Central memory CD4-positive, alpha-beta T cell (primary cell): Measurements from ENCODE around the gene FBXO40.

Experiments
- DNase-seq: peaks from one replicate; pipeline ENCODE4 v3.0.0; 2022

Gene FBXO40

GRCh38 chr3:121619691-121620090, 26.5 kb downstream of the FBXO40 start:
- DNase-seq = no peak

GRCh38 chr3:121621491-121621890, 28.3 kb downstream of the FBXO40 start:
- DNase-seq = no peak

- DNase-seq = no peak
Measured at GRCh38 chr3:121624147-121624899, 31.1 kb downstream of the FBXO40 start.

- DNase-seq = no peak
Measured at GRCh38 chr3:121626495-121626894, 33.3 kb downstream of the FBXO40 start.

- no peak for DNase-seq
Measured at GRCh38 chr3:121627211-121627610, 34.0 kb downstream of the FBXO40 start.

- DNase-seq = no peak
Measured at GRCh38 chr3:121627622-121628021, 34.4 kb downstream of the FBXO40 start.

- DNase-seq = no peak
Measured at GRCh38 chr3:121629601-121630000, 36.4 kb downstream of the FBXO40 start.

- no peak for DNase-seq
Measured at GRCh38 chr3:121630355-121630754, 37.2 kb downstream of the FBXO40 start.

- DNase-seq = no peak
Measured at GRCh38 chr3:121637922-121638321, 44.7 kb downstream of the FBXO40 start.

GRCh38 chr3:121641127-121641526, 47.9 kb downstream of the FBXO40 start:
- DNase-seq = no peak

GRCh38 chr3:121642601-121643314, 49.6 kb downstream of the FBXO40 start:
- no peak for DNase-seq

- DNase-seq = no peak
Measured at GRCh38 chr3:121645054-121645453, 51.9 kb downstream of the FBXO40 start.

GRCh38 chr3:121648219-121648958, 55.2 kb downstream of the FBXO40 start:
- no peak for DNase-seq

- no peak for DNase-seq
Measured at GRCh38 chr3:121649645-121650044, 56.5 kb downstream of the FBXO40 start.

- DNase-seq = no peak
Measured at GRCh38 chr3:121651684-121652083, 58.5 kb downstream of the FBXO40 start.

GRCh38 chr3:121654493-121655385, 61.6 kb downstream of the FBXO40 start:
- peak; percentile 9 for DNase-seq

- no peak for DNase-seq
Measured at GRCh38 chr3:121658716-121659435, 65.7 kb downstream of the FBXO40 start.

GRCh38 chr3:121659586-121659985, 66.4 kb downstream of the FBXO40 start:
- no peak for DNase-seq

GRCh38 chr3:121660356-121661171, 67.4 kb downstream of the FBXO40 start, which contains the start of gene HCLS1:
TSS of gene HCLS1 (minus strand) at chr3:121660903. CDS start at chr3:121658347, 2,556 bp downstream.
- peak; percentile 81 for DNase-seq

- no peak for DNase-seq
Measured at GRCh38 chr3:121661376-121661775, 68.2 kb downstream of the FBXO40 start.

GRCh38 chr3:121662742-121663141, 69.6 kb downstream of the FBXO40 start:
- no peak for DNase-seq
